ENCODE measurements around the gene OLAH.

OLAH gene

GRCh38 chr10:15035385-15036301 is 8.1 kb upstream of the OLAH start:
- no peak for TF ChIP-seq CTCF (conservative IDR thresholded peaks at IDR 0.05; ENCODE audit: low read depth, low read length)
- peak; percentile 97 for DNase-seq (ENCODE audit: low read depth)

DNA sequence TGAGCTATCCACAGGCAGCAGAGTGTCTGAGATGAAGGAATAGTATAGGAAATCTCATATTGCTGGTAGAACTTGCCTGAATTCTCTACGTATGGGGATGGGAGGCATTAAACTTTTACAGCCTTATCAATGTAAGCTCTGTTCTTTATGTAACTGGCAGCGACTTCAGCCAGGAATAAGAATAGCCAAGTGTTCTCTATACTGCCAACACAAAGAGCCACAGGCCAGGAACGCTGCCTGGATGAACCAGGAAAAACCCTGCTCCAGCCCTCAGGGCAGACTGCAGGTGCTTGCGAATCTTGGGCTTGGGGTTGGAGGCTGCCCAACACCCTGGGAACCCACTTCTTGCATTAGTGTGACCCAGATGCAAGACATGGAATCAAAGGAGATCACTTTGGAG is 6.1 kb upstream of the OLAH start:
- TF ChIP-seq CTCF (conservative IDR thresholded peaks at IDR 0.05; ENCODE audit: low read depth, low read length), result no peak
- no peak overlapping the region for H3K4me3 ChIP-seq (ENCODE audit: low read depth, low read length)
- DNase-seq (ENCODE audit: low read depth), result no peak

More at GRCh38 chr10:15035385-15036301, 8.1 kb upstream of the OLAH start:
- no peak overlapping the region for H3K4me3 ChIP-seq (ENCODE audit: low read depth, low read length)

- DNase-seq (ENCODE audit: low read depth), result no peak
- no peak for TF ChIP-seq CTCF (conservative IDR thresholded peaks at IDR 0.05; ENCODE audit: low read depth, low read length)
- H3K4me3 ChIP-seq (ENCODE audit: low read depth, low read length), result no peak overlapping the region
Measured at GRCh38 chr10:15038416-15038815, 5.3 kb upstream of the OLAH start.

- no peak overlapping the region for H3K4me3 ChIP-seq (ENCODE audit: low read depth, low read length)
- TF ChIP-seq CTCF (conservative IDR thresholded peaks at IDR 0.05; ENCODE audit: low read depth, low read length), result no peak
- DNase-seq (ENCODE audit: low read depth), result no peak
Measured at GRCh38 chr10:15045380-15045779, 1.6 kb downstream of the OLAH start.

- DNase-seq (ENCODE audit: low read depth), result peak; percentile 94
- no peak overlapping the region for H3K4me3 ChIP-seq (ENCODE audit: low read depth, low read length)
- no peak for TF ChIP-seq CTCF (conservative IDR thresholded peaks at IDR 0.05; ENCODE audit: low read depth, low read length)
Measured at GRCh38 chr10:15046626-15047025, 2.9 kb downstream of the OLAH start.

- no peak for TF ChIP-seq CTCF (conservative IDR thresholded peaks at IDR 0.05; ENCODE audit: low read depth, low read length)
- no peak overlapping the region for H3K4me3 ChIP-seq (ENCODE audit: low read depth, low read length)
Measured at GRCh38 chr10:15049533-15049932, 5.8 kb downstream of the OLAH start.

DNA sequence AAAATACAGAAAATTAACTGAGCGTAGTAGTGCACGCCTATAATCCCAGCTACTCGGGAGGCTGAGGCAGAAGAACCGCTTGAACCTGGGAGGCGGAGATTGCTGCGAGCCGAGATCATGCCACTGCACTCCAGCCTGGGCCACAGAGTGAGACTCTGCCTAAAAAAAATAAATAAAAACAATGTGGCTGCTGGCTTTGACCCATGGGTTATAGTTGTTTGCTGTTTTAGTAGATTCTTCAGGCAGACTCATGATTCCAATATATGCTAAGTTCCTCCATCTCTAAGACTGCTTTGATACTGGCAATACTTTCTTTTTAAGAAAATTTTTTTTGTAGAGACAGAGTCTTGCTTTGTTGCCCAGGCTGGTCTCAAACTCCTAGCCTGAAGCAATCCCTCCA is 8.4 kb downstream of the OLAH start:
- TF ChIP-seq CTCF (conservative IDR thresholded peaks at IDR 0.05; ENCODE audit: low read depth, low read length), result no peak
- H3K4me3 ChIP-seq (ENCODE audit: low read depth, low read length), result no peak overlapping the region
- DNase-seq (ENCODE audit: low read depth), result peak; percentile 68

More at GRCh38 chr10:15049533-15049932, 5.8 kb downstream of the OLAH start:
- no peak for DNase-seq (ENCODE audit: low read depth)

Data from choroid plexus epithelial cell (primary cell).